Testis (tissue), 2 donors: ENCODE data around the gene ALG1L2.
"Not testable (repeated sequence)": the region's sequence is repeated elsewhere in the genome, so short reads cannot be mapped to it uniquely, and the experiment has no call there.

Experiments used
- CTCF ChIP-seq, 3 experiments: fragments of 450-650 bp in 2 of 3; fragments of 200-600 bp in 1 of 3; sonication (generic) in 1 of 3; IDR thresholded peaks; one replicate each; pipeline ENCODE4 v1.5.1; 2016 to 2019; ENCODE audit warnings: antibody characterized with exemption in 3 of 3, mild to moderate bottlenecking in 2 of 3, moderate library complexity in 1 of 3
- POLR2A ChIP-seq: fragments of 450-650 bp; IDR thresholded peaks from one replicate; pipeline ENCODE4 v1.6.1; 2017; ENCODE audit warnings: antibody characterized with exemption, mild to moderate bottlenecking, moderate library complexity

- TF ChIP-seq CTCF (IDR thresholded peaks at IDR 0.05); POLR2A: not testable (repeated sequence)
These were observed 14.2 kb downstream of the ALG1L2 start for GRCh38 chr3:130095858-130096257.
